Omental fat pad (tissue), 4 donors: ENCODE results near the gene EN2. TPM values are rescaled to one million over a fixed set of nuclear protein-coding genes. Genes with fewer than 3 reads are reported as not detected.
"Not testable (repeated sequence)": the region's sequence is repeated elsewhere in the genome, so short reads cannot be mapped to it uniquely, and the experiment has no call there.

Experiments used
- ATAC-seq: fragments of 150-250 bp; one replicate; pipeline ENCODE4 v1.9.1; 2016; ENCODE audit warnings: mild to moderate bottlenecking, moderate library complexity; ENCODE audit not compliant: low FRiP score
- DNase-seq: peaks from one replicate; pipeline ENCODE4 v3.0.0-alpha.2; 2019; ENCODE audit warnings: low spot score
- total RNA-seq, 4 donors: library from RNA; depleted of rRNA; stranded (reverse); fragments of >200 nt; gene quantifications; one replicate each; pipeline ENCODE4 v1.1.0, GENCODE V29; 2016
- TF ChIP-seq, protein P1 (sequence below), 3 donors: fragments of 450-650 bp; IDR thresholded peaks; one replicate each; pipeline ENCODE4 v1.5.1; 2016 to 2017; ENCODE audit warnings: antibody characterized with exemption in 3 of 3, mild to moderate bottlenecking in 3 of 3, moderate library complexity in 2 of 3

The EN2 gene
- total RNA-seq, 4 donors from 2014 or later: 0.09 to 0.12 TPM; not detected in 2

DNA sequence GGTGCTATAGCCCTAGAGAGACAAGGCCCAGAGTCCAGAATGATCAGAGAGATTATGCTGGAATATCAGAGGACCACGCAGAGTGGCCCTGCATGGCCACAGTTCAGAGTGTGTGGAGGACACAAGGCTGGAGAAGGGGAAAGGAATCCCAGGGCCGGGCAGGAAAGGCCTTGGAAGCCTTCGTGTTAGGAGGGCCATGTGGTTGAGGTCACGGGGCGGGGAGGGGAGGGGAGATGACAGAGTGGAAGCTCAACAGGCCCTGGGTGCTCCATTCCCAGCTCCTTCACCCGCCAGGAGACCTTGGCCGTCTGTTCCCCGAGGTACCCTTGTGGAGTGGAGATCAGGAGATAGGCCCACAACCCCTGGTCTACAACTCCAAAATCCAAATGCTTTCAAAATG, 13.2 kb upstream of the EN2 start:
- no peak for ATAC-seq
- TF ChIP-seq, protein P1, sequence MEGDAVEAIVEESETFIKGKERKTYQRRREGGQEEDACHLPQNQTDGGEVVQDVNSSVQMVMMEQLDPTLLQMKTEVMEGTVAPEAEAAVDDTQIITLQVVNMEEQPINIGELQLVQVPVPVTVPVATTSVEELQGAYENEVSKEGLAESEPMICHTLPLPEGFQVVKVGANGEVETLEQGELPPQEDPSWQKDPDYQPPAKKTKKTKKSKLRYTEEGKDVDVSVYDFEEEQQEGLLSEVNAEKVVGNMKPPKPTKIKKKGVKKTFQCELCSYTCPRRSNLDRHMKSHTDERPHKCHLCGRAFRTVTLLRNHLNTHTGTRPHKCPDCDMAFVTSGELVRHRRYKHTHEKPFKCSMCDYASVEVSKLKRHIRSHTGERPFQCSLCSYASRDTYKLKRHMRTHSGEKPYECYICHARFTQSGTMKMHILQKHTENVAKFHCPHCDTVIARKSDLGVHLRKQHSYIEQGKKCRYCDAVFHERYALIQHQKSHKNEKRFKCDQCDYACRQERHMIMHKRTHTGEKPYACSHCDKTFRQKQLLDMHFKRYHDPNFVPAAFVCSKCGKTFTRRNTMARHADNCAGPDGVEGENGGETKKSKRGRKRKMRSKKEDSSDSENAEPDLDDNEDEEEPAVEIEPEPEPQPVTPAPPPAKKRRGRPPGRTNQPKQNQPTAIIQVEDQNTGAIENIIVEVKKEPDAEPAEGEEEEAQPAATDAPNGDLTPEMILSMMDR (IDR thresholded peaks at IDR 0.05): no peak

DNA sequence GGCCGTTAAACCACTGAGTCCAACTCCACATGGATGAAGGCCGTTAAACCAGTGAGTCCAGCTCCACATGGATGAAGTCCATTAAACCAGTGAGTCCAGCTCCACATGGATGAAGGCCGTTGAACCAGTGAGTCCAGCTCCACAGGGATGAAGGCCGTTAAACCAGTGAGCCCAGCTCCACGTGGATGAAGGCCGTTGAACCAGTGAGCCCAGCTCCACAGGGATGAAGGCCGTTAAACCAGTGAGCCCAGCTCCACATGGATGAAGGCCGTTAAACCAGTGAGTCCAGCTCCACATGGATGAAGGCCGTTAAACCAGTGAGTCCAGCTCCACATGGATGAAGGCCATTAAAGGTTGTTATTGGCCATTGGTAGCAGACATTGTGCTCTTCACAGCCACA, 12.3 kb upstream of the EN2 start:
- not testable (repeated sequence) for ATAC-seq, DNase-seq

More for the DNA sequence above, 13.2 kb upstream of the EN2 start:
- no peak for DNase-seq

DNA sequence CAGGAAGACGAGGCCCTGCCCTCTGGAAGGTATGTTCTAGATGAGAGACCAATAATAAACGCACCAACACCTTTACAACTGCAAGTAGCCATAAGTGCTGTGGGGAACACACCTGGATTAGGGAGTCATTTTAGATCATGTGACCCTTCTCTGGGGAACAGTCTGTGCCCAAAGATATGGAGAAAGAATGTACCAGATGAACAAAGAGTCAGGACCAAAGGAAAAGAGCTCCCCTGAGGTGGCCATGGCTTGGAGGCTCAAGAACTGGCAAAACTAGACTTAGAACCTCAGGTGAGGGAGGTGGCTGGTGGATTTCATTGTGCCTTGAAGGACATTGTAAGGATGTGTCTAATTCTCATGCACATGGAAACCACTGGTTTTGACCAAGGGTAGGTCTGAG, 10.3 kb upstream of the EN2 start:
- ATAC-seq: no peak
- no peak for DNase-seq
- TF ChIP-seq, protein P1 (IDR thresholded peaks at IDR 0.05): no peak

DNA sequence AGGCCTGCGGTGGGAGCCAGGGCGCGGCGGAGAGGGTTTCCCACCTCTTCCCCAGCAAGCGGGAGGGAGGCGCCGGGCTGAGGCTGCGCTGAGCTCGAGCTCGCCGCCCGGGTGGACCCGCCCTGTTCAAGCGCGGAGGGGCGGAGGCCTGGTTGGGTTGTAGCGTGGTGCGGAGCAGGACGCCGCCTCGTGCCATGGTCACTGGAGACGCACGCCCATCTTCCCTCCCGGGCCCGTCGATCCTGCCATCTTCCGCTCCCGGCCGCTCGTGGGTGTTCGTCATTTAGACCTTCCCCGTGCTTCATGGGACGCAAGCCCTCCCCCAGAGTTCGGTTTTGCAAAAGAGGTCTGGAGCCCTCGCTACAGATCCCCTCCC, 9.3 kb upstream of the EN2 start:
- ATAC-seq (no peak), DNase-seq (no peak)
- TF ChIP-seq, protein P1 (IDR thresholded peaks at IDR 0.05): no peak

DNA sequence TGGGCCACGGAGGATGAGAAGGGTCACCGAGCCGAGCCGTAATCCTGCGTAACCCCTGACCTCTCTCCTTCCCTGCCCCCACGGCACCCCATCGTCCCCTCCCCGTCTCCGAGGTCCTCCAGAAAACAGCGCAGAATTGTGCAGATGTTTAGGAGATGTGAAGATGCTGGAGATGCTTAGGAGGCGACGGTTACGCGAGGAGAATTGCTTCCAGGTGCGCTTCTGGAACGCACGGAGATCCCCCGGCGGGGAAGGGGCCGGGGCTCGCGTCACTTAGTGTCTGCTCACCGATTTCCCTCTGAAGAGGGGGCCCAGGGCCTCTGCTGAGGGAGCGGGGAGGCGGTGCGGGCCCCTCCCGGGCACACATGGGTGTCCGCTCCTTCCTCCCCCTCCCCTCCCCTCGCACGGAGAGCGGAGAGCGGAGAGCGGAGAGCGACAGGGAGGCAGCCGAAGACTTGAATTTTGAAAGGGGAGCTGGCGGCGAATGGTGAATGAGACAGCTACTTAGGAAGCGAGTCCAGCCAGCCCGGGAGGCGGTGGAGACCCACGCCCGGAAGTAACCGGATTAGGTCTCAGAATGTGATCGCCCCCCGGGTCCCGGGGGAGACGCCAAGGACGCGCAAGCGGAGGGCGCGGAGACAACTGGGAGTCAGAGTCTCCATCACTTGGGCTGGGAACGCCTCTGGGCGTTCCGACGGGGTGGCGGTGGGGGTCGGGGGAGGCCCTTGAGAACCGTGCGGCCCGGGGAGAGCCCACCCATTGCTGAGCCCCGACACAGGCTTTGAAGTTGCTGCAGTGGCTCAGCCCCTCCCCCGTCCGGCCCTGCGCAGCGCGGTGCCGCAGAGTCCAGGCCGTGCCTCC, 8.7 kb upstream of the EN2 start:
- DNase-seq: no peak
- TF ChIP-seq, protein P1 (IDR thresholded peaks at IDR 0.05): no peak
- ATAC-seq: no peak

DNA sequence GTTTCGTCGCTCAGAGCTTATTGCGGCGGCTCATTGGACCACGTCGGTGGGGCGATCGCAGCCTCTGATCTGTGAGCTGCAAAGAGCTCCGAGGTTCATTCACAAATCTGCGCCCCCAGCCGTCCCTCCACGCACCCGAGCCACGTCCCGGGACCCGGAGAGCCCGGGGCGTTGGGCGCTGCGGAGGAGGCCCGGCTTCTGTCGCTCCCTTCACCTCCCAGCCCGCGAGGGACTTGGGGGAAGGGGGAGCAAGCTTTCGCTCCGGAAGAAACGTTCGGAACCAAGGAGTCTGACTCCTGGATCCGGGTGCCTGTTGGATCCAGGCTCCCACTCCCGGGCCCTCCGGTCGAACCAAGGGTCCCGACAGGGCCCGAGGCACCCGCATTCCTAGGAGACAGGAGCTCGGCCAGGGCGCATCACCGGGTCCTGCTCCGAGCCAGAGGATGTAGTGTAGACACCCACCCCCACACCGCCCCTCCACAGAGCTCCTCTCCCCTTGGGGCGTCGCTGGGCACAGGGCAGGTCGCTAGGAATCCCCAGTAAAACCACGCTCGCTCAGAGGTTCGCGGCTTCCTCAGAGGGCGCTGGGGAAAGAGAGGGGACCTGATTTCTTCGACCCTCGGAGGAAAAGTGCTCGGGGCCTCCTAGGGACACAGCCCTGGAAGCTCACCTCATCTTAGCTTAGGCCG, 7.9 kb upstream of the EN2 start:
- ATAC-seq (no peak), DNase-seq (no peak)
- TF ChIP-seq, protein P1 (IDR thresholded peaks at IDR 0.05): no peak

DNA sequence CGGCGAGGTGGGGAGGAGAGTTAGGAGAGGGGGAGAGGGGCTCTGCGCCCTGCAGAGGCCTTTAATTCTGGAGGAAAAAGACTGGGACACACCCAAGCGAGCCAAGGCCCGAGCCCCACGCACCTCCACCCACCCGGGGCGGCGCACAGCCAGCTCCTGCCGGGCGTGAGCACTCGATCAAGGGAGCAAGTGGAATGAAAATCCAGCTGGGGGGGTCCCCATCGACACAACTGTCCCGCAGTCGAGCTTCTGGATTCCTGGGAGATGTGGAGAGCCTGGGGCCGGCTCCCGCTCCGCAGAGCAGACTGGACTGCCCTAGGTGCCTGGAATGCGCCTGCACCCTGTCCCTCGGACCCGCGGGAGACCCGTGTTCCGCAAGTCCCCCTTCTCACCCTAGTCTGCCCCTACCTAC, 7.4 kb upstream of the EN2 start:
- no peak for ATAC-seq
- DNase-seq: no peak
- TF ChIP-seq, protein P1 (IDR thresholded peaks at IDR 0.05): no peak
